HG03469 (cell line): ENCODE measurements around the gene BIRC2.
"Not testable (repeated sequence)": the region's sequence is repeated elsewhere in the genome, so short reads cannot be mapped to it uniquely, and the experiment has no call there.

ENCODE experiments used
- ATAC-seq: cut with Tn5 transposase; IDR thresholded peaks from one replicate; pipeline ENCODE4 v1.9.1; 2021; ENCODE audit warnings: mild to moderate bottlenecking, moderate library complexity, moderate number of reproducible peaks; ENCODE audit not compliant: unreplicated experiment

The BIRC2 gene

DNA sequence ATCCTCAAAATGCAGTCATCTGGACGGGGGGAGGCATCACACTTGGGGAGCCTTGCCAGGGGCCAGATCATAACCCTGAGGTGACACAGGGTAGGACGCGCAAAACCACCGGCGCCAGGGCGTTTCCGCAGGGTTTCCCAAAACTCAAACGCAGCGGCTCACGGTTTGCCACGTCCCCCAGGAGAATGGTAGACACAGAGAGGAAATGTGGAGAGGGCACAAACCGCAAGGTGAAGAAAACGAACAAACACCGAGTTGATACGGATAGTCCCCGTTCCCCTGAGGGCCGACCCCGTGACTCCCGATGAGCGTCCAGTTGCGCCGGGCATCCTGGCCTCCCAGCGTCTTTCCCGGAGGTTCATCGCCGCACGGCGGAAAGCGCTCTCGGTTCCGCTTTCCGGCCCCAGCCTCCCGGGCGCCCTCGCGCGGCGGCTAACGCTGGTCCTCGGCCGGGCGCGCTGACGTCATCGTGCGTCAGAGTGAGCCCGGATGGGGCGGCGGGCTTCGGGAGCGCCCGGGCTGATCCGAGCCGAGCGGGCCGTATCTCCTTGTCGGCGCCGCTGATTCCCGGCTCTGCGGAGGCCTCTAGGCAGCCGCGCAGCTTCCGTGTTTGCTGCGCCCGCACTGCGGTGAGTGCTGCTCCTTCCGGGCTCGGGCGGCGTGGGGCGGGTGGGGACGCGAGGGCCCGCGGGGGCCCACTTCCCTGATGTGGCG is at the start of gene BIRC2:
TSS of gene BIRC2 (plus strand) at position 467 of the 714 bp plus-strand sequence. CDS start 2,641 bp downstream, outside the sequence.
- ATAC-seq = peak; percentile 82

GRCh38 chr11:102300837-102301236 is 46.2 kb upstream of the BIRC2 start:
- not testable (repeated sequence) for ATAC-seq

DNA sequence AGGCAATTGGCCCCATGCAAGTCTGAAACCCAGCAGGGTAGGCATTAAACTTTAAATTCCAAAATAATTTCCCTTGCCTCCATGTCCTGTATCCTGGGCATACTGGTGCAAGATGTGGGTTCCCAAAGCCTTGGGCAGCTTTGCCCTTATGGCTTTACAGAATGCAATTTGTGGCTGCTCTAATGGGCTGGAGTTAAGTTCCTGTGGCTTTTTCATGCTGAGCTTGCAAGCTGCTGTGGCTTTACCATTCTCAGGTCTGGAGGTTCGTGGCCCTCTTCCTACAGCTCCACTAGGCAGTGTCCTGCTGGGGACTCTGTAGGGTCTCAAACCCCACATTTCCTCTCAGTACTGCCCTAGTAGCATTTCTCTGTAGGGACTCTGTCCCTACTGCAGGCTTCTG is 44.8 kb upstream of the BIRC2 start:
- ATAC-seq = no peak

DNA sequence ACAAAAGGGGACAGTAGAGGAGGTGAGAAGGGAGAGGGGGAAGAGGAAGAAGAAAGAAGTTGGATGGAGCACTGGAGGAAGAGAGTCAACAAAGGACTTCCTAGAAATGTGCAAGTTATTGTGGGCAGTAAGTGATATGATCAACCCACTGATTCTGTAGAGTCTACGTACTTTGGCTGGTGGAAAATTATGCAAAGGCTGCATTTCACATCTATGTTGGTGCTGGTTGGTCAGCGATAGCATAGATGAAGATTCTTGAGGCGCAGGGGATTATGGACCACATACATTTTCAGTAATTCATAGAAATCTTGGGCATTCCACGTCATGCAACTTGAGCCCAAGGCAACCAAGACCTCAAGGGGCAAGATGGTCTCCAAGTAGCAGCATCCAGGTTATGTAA is 42.3 kb upstream of the BIRC2 start:
- ATAC-seq = no peak

DNA sequence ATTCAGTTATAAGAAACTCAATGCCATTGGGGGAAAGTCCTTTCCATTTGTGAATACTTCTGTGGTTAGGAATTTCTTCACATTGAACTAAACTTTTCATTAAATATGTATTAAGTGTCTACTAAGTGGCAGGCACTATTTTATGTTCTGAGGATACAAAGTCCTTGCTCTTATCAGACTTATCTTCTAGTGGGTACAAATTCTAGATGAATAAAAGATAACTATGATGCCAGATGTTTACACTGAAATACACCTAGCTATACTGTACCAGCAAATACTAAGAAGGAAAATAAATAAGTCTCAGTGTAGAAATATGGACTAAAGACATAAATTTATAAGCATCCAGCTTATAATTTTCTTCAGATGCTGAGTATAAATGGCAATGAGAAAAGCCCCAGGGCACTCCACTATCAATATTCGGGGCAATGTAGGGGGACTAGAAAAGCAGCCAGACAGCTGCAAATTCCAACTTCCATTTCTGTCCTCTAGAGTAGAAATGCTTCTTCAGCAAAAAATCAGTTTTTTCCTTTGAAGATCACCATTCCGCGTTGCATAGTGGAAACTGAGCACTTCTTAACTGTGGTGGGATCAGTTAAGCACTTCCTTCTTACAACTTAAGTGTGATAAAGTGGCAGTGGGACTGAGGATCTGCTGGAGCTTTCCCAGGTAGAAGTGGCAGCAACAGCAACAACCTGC is 41.5 kb upstream of the BIRC2 start:
- no peak for ATAC-seq

DNA sequence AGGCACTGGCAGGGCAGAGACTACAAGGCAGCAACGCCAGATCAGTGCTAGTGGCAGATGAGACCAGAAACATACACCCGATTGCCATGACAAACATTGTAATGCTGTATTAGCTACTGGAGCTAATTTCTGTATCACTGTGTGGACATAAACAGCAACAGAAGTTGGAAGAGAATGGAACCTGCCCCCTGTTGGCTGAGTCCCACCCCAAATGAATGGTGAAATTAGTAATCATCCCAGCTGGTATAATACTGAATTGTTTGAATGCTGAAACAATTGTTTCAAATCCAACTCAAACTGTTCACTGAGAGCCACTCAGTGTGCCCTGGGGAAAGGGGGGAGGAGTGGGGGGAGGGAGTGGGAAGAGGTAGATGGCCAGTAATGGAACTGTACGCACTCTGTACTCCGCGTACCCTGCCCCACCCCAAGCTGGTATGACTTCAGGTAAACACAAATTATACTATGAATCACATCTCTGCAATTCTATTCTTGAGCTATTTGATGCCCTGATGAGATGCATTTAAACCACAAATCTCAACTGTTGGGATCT is 40.9 kb upstream of the BIRC2 start:
- ATAC-seq = no peak

GRCh38 chr11:102306817-102307726 is 39.9 kb upstream of the BIRC2 start:
- no peak for ATAC-seq

- no peak for ATAC-seq
These were observed 39.3 kb upstream of the BIRC2 start for GRCh38 chr11:102307727-102308038.

- no peak for ATAC-seq
These were observed 37.1 kb upstream of the BIRC2 start for GRCh38 chr11:102309621-102310541.

- no peak for ATAC-seq
These were observed 34.3 kb upstream of the BIRC2 start for GRCh38 chr11:102312667-102313066.

DNA sequence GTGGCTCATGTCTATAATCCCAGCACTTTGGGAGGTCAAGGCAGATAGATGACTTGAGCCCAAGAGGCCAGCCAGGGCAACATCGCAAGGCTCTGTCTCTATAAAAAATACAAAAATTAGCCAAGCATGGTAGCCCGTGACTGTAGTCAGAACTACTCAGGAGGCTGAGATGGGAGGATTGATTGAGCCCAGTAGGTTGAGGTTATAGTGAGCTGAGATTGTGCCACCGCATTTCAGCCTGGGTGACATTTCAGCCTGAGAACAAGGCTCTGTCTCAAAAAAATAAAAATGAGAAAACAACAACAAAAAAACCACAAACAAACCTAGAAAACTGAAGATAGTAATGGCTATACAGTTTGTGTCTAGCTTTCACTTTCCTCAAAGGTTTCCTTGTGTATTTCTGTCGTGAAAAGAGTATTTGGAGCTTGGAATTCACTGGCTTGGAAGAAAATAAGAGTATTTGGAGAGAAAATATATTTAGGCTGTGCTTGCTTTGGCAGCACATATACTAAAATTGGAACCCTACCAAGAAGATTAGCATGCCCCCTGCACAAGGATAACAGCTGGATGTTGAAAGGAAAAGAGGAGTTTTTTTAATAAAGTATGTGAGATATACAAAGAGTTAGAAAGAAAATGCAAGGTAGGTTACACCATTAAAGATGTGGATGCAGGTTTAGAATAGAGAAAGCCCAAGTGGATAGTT is 33.6 kb upstream of the BIRC2 start:
- ATAC-seq = no peak

DNA sequence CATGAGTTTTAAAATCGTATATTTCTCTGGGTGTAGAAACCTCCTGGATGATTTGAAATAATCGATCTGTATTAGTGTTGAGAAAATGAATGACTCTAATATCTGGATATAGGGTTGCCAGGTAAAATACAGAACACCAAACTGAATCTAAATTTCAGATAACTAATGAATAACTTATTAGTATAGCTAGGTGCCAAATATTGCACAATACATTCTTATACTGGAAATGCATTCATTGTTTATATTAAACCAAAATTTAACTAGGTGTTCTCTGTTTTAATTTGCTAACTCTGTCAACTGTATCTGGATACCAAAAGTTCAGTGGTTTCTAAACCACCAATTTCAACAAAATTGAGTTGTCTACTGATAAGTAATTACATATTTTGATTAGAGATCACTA is 32.2 kb upstream of the BIRC2 start:
- ATAC-seq = no peak

DNA sequence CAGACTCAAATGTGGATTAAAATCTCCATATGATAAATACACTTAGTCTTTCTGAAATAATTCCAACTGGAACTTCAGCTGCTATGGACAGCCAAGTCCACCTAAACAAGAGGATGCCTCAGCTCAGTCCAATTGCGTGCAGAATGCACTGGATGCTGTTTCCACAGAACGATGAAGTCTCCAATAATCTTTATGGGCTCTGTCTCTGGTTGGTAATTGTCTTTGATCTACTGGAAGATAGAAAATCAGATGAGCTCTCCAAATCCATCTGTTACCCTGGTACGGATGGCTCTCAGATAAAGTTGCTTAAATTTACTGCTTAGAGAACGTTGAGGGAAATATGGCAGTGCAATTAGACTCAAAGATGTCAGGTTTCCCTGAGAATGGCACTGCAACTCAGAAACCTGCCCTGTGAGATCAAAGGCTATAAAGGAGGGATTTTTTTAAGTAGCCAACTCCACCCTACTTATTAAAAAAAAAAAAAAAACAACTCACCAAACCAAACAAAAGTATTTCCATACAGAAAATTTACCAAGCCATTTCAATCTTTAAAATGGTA is 30.6 kb upstream of the BIRC2 start:
- no peak for ATAC-seq

- peak; percentile 82 for ATAC-seq
These were observed 29.8 kb upstream of the BIRC2 start, which contains the start of gene BIRC3 for GRCh38 chr11:102317099-102317767. Gene BIRC3 (plus strand): TSS chr11:102317484. CDS start chr11:102324510, 7,026 bp downstream.

DNA sequence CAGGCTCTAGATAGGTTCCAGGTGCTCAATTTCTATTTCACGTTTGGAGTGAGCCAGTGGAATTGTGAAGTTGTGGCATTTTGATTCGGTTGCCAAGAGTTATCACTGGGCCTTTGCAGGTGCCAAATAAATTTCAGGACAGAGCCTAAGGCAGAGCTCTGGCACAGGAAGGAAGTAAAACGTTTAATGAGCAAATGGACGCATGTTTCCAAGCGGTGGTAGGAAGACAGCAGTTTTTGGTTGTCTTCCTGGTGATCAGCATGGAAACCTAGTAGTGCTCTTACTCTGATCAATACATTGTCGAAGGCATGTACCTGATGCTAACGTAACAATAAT is 29.3 kb upstream of the BIRC2 start:
- no peak for ATAC-seq

- ATAC-seq = no peak
These were observed 28.5 kb upstream of the BIRC2 start for GRCh38 chr11:102318469-102318868.

GRCh38 chr11:102319544-102319943 is 27.5 kb upstream of the BIRC2 start:
- ATAC-seq = no peak

DNA sequence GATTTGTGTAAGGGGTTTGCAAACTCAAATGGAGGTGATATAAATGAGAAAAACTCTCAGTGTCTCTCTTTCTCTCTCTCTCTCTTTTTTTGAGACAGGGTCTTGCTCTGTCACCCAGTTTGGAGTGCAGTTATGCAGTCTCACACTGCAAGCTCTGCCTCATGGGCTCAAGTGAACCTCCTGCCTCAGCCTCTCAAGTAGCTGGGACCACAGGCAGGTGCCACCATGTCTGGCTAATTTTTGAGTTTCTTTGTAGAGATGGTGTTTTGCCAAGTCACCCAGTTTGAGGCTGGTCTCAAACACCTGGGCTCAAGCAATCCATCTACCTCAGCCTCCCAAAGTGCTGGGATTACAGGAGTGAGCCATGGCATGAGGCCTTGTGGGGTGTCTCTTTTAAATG is 26.8 kb upstream of the BIRC2 start:
- no peak for ATAC-seq

DNA sequence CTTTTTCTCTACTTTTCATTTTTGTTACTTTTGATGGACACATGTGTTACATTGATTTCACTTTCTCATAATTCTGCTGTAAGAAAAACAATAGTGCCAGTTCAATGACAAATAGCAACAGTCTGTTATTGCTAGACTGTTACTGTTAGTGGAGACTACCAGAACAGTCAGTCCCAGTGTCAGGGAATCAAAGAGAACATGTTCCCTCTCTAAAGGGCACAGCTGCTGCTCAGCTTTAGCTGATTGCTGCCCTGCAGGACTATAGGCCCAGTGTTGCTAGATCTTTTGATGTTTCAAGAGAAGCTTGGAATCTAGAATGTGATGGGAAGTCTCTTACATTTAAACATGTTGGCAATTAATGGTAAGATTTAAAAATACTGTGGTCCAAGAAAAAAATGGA is 26.3 kb upstream of the BIRC2 start:
- ATAC-seq = no peak
